ENCODE data around the gene PRR3.

The PRR3 gene

DNA sequence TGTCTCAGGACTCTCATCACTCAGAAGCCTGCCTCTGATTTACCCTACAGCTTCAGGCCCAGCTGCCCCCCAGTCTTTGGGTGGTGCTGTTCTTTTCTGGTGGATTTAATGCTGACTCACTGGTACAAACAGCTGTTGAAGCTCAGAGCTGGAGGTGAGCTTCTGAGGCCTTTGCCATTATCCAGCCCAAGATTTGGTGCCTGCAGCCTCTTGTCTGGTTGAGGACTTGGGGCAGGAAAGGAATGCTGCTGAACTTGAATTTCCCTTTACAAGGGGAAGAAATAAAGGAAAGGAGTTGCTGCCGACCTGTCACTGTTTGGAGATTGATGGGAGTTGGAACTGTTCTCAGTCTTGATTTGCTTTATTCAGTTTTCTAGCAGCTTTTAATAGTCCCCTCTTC lies 33.9 kb downstream of the PRR3 start:
- no peak for TF ChIP-seq GATA2 (IDR thresholded peaks at IDR 0.05; ENCODE audit: low read depth, low read length)
- TF ChIP-seq GATA3 (IDR thresholded peaks at IDR 0.05; ENCODE audit: low read depth, low read length): no peak

GRCh38 chr6:30592287-30592686 lies 35.2 kb downstream of the PRR3 start:
- TF ChIP-seq GATA2 (IDR thresholded peaks at IDR 0.05; ENCODE audit: low read depth, low read length) (no peak), GATA3 (IDR thresholded peaks at IDR 0.05; ENCODE audit: low read depth, low read length) (no peak)

- no peak for TF ChIP-seq GATA3 (IDR thresholded peaks at IDR 0.05; ENCODE audit: low read depth, low read length)
- no peak for TF ChIP-seq GATA2 (IDR thresholded peaks at IDR 0.05; ENCODE audit: low read depth, low read length)
Observed at GRCh38 chr6:30598912-30599624, 42.0 kb downstream of the PRR3 start.

GRCh38 chr6:30599625-30600324 lies 42.7 kb downstream of the PRR3 start:
- TF ChIP-seq GATA3 (IDR thresholded peaks at IDR 0.05; ENCODE audit: low read depth, low read length) (no peak), GATA2 (IDR thresholded peaks at IDR 0.05; ENCODE audit: low read depth, low read length) (no peak)

- TF ChIP-seq GATA3 (IDR thresholded peaks at IDR 0.05; ENCODE audit: low read depth, low read length): no peak
- TF ChIP-seq GATA2 (IDR thresholded peaks at IDR 0.05; ENCODE audit: low read depth, low read length): no peak
Observed at GRCh38 chr6:30600451-30600961, 43.4 kb downstream of the PRR3 start.

GRCh38 chr6:30601436-30601814 lies 44.3 kb downstream of the PRR3 start:
- TF ChIP-seq GATA2 (IDR thresholded peaks at IDR 0.05; ENCODE audit: low read depth, low read length) (no peak), GATA3 (IDR thresholded peaks at IDR 0.05; ENCODE audit: low read depth, low read length) (no peak)

GRCh38 chr6:30601815-30602641 lies 44.9 kb downstream of the PRR3 start:
- TF ChIP-seq GATA3 (IDR thresholded peaks at IDR 0.05; ENCODE audit: low read depth, low read length) (no peak), GATA2 (IDR thresholded peaks at IDR 0.05; ENCODE audit: low read depth, low read length) (no peak)

- TF ChIP-seq GATA2 (IDR thresholded peaks at IDR 0.05; ENCODE audit: low read depth, low read length) (no peak), GATA3 (IDR thresholded peaks at IDR 0.05; ENCODE audit: low read depth, low read length) (no peak)
Observed at GRCh38 chr6:30603961-30604360, 46.9 kb downstream of the PRR3 start.

GRCh38 chr6:30610065-30610464 lies 53.0 kb downstream of the PRR3 start:
- TF ChIP-seq GATA3 (IDR thresholded peaks at IDR 0.05; ENCODE audit: low read depth, low read length) (no peak), GATA2 (IDR thresholded peaks at IDR 0.05; ENCODE audit: low read depth, low read length) (no peak)

DNA sequence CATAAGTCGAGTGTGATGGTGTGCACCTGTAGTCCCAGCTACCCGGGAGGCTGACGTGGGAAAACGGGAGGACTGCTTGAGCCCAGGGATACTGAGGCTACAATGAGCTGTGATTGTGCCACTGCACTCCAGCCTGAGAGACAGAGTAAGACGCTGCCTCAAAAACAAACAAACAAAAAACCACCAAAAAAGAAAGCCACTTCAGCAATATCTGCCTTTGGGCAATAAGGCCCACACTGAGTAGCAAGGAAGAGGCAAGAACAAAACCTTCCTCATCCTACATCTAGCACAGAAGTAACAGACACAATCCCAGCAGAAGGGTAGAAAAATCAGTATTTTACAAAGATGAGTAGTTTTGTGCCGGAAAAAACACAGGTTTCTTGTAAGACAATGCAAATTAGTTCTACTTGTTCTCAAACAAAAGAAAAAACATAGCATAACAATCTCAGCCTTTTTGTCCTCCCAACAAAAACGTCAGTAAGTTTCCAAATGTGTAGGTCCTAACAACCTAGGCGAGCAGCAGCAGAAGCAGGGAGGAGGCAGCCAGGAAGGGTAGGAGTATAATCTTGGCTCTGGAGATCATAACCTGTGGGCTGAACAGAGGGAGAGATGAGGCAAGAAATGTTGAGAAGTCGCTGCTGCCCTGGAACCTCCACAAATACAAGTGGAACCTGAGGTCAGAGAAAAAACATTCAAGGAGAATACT lies 54.2 kb downstream of the PRR3 start:
- TF ChIP-seq GATA3 (IDR thresholded peaks at IDR 0.05; ENCODE audit: low read depth, low read length) (no peak), GATA2 (IDR thresholded peaks at IDR 0.05; ENCODE audit: low read depth, low read length) (no peak)

DNA sequence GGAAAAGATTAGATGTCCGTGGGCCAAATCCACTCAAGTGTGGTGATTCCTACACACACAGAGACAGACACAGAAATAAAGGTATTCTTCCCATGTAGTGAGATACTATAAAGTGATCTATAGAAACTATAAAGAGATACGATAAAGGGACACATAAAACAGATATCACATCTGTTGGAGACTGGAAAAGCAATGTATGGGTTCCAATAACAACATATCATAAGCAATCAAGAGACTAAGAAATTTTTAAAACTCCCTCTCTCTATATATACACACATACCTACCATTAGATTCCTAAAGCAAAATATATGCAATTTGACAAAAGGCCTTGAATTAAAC lies 54.7 kb downstream of the PRR3 start:
- TF ChIP-seq GATA2 (IDR thresholded peaks at IDR 0.05; ENCODE audit: low read depth, low read length) (no peak), GATA3 (IDR thresholded peaks at IDR 0.05; ENCODE audit: low read depth, low read length) (no peak)

DNA sequence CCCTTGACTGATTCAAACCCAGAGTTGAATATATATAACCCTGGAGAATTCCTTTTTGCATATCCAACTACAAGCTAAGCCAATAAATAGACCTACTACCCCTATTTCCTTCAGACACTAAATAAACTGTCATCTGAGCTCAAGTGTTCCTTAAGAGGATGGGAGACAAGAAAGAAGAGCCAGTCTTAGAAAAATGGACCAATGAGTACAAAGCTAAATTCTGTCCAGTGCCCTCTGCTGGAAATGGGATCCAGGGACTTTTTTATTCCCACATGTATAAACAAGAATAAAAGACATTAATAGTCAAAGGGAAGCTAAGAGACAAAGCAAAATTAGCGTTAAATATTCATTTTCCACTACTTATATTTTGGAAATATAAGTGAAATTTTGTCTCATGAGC lies 55.1 kb downstream of the PRR3 start:
- TF ChIP-seq GATA2 (IDR thresholded peaks at IDR 0.05; ENCODE audit: low read depth, low read length): no peak
- TF ChIP-seq GATA3 (IDR thresholded peaks at IDR 0.05; ENCODE audit: low read depth, low read length): no peak

DNA sequence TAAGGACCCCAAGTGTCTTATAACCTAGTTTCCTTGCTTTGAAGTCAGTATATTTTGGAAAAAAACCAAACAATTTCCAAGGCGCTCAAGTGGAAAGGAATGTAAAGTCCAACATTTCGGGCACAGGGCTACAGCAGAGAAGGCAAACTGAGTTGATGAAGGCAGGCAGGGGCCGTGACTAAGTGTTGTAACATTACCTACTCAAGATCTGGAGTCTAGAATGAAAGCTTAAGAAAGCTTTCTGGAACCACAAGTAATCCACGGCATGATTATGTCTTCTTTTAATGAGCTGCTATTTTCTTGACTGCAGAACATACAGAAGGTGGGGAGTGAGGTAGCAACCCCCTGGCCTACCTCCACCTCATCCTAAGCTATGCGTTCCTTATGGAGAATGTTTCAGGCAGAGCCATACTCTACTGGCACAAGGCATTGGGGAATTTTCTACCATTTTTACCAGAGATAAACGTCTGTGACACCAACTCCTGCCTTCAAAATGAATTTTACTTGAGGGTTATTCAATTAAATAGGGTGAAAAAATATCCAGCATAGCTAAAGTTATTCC lies 55.7 kb downstream of the PRR3 start:
- TF ChIP-seq GATA3 (IDR thresholded peaks at IDR 0.05; ENCODE audit: low read depth, low read length) (no peak), GATA2 (IDR thresholded peaks at IDR 0.05; ENCODE audit: low read depth, low read length) (no peak)
